Measurements from ENCODE around the gene FBXW8. TPM values are rescaled to one million over a fixed set of nuclear protein-coding genes. Genes with fewer than 3 reads are reported as not detected.

The FBXW8 gene, protein sequence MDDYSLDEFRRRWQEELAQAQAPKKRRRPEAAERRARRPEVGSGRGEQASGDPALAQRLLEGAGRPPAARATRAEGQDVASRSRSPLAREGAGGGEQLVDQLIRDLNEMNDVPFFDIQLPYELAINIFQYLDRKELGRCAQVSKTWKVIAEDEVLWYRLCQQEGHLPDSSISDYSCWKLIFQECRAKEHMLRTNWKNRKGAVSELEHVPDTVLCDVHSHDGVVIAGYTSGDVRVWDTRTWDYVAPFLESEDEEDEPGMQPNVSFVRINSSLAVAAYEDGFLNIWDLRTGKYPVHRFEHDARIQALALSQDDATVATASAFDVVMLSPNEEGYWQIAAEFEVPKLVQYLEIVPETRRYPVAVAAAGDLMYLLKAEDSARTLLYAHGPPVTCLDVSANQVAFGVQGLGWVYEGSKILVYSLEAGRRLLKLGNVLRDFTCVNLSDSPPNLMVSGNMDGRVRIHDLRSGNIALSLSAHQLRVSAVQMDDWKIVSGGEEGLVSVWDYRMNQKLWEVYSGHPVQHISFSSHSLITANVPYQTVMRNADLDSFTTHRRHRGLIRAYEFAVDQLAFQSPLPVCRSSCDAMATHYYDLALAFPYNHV
- 1 to 10 TPM; 7.0 to 8.5 TPM for total RNA-seq

DNA sequence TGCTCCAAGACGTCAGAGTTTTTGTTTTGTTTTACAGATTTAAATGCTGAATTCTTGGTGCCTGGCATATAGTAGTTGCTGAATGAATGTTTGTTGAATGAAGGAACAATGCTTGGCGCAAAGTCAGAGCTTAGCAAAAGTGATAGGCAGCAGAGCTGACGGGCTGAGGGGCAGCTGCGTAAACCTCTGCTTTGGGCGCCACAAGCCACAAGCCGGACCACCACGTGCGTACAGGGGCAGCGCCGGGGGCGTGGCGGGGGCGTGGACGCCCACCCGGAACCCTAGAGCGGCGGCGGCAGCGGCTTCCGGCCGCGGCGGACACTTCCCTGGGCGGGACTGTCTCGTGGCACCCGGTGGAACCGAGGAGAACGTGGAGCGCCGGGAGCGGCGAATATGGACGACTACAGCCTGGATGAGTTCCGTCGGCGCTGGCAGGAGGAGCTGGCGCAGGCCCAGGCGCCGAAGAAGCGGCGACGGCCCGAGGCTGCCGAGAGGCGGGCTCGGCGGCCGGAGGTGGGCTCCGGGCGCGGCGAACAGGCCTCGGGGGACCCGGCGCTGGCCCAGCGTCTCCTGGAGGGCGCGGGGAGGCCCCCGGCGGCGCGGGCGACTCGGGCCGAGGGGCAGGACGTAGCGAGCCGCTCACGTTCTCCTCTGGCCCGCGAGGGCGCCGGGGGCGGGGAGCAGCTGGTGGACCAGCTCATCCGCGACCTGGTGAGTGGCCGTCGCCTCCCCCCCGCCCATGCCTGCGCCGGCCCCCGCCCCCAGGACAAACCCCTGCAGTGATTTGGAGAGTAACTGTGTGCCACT lies at the start of gene FBXW8:
TSS of gene FBXW8 (plus strand) at position 306 of the 807 bp plus-strand sequence. CDS start at position 394, 88 bp downstream.
- Mint-ChIP-seq H3K4me3 (peak within 1 kb of the TSS; percentile 86), H3K27ac (peak within 1 kb of the TSS; percentile 86), H3K9me3 (peaks cover 1% of the 10 kb centered on the region), H3K4me1 (ENCODE audit: low read depth) (peaks cover 30% of the 10 kb centered on the region), H3K27me3 (no peaks in the 10 kb centered on the region), H3K36me3 (ENCODE audit: low read depth) (peaks cover 16% of the 10 kb centered on the region)
- DNase-seq (peak; percentile 66), ATAC-seq (peak; percentile 77)
- ChIA-PET CTCF (no interaction called here), POLR2A (interaction anchor here (0.8 to 1.6 kb wide), 3 partner anchors 10 to 18 kb away, joined by 3 to 6 read pairs (median 4); no protein-coding TSS in a partner anchor)
- intact Hi-C loops (cut with micrococcal nuclease): no loop called here
- TF ChIP-seq, protein P1, sequence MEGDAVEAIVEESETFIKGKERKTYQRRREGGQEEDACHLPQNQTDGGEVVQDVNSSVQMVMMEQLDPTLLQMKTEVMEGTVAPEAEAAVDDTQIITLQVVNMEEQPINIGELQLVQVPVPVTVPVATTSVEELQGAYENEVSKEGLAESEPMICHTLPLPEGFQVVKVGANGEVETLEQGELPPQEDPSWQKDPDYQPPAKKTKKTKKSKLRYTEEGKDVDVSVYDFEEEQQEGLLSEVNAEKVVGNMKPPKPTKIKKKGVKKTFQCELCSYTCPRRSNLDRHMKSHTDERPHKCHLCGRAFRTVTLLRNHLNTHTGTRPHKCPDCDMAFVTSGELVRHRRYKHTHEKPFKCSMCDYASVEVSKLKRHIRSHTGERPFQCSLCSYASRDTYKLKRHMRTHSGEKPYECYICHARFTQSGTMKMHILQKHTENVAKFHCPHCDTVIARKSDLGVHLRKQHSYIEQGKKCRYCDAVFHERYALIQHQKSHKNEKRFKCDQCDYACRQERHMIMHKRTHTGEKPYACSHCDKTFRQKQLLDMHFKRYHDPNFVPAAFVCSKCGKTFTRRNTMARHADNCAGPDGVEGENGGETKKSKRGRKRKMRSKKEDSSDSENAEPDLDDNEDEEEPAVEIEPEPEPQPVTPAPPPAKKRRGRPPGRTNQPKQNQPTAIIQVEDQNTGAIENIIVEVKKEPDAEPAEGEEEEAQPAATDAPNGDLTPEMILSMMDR (IDR thresholded peaks at IDR 0.05): no peak

DNA sequence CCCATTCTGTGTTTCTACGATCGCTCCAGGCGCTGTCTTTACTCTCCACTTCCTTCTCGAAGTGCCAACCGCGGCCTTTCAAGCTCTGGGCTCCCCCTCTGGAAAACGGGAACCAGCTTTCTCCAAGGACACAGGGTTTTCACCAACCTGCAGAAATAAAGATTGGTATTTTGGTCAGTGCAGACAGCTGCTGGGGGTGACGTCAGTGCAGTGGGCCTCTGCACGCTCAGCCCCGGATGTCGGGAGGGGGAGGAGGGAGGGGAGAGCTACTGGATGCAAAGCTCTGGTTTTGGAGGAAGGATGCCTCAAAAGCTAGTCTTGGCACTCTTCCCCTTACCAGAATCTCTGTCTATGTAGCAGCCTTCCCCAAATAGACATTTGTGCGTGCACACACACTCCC lies 49.4 kb upstream of the FBXW8 start:
- no peaks in the 10 kb centered on the region for H3K9me3 Mint-ChIP-seq
- intact Hi-C loops (cut with micrococcal nuclease): no loop called here
- no peak overlapping the region for H3K27ac Mint-ChIP-seq
- peak; percentile 74 for DNase-seq
- ChIA-PET POLR2A (no interaction called here), CTCF (interaction anchor here (1.3 kb wide), 1 partner anchor 152 kb away, joined by 4 read pairs; no protein-coding TSS in a partner anchor)
- TF ChIP-seq, protein P1 (IDR thresholded peaks at IDR 0.05): no peak
- ATAC-seq: peak; percentile 94
- peaks cover 7% of the 10 kb centered on the region for H3K4me1 Mint-ChIP-seq (ENCODE audit: low read depth)
- H3K27me3 Mint-ChIP-seq: peaks cover 21% of the 10 kb centered on the region
- H3K36me3 Mint-ChIP-seq (ENCODE audit: low read depth): no peaks in the 10 kb centered on the region
- no peak overlapping the region for H3K4me3 Mint-ChIP-seq

DNA sequence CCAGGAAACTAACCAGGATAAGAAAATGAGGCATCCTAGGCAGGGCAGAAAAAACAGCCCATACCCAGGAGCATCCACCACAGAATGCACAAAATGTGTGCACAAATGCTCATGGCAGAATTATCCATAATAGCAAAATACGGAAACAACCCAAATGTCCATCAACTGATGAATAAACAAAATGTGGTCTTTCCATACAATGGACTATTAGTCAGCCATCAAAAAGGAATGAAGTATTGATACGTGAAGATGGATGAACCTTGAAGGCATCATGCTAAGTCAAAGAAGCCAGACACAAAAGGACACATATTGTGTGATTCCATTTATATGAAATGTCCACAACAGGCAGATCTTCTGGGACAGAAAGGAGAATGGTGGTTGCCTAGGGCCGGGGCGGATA lies 48.6 kb upstream of the FBXW8 start:
- H3K27me3 Mint-ChIP-seq: peaks cover 20% of the 10 kb centered on the region
- no peaks in the 10 kb centered on the region for H3K36me3 Mint-ChIP-seq (ENCODE audit: low read depth)
- H3K4me1 Mint-ChIP-seq (ENCODE audit: low read depth): peaks cover 7% of the 10 kb centered on the region
- ATAC-seq: no peak
- H3K4me3 Mint-ChIP-seq: no peak overlapping the region
- TF ChIP-seq, protein P1 (IDR thresholded peaks at IDR 0.05): no peak
- DNase-seq: no peak
- H3K9me3 Mint-ChIP-seq: no peaks in the 10 kb centered on the region
- intact Hi-C loops (cut with micrococcal nuclease): no loop called here
- H3K27ac Mint-ChIP-seq: no peak overlapping the region
- ChIA-PET CTCF (interaction anchor here (1.7 kb wide), 1 partner anchor 11 kb away, joined by 4 read pairs; no protein-coding TSS in a partner anchor), POLR2A (no interaction called here)

DNA sequence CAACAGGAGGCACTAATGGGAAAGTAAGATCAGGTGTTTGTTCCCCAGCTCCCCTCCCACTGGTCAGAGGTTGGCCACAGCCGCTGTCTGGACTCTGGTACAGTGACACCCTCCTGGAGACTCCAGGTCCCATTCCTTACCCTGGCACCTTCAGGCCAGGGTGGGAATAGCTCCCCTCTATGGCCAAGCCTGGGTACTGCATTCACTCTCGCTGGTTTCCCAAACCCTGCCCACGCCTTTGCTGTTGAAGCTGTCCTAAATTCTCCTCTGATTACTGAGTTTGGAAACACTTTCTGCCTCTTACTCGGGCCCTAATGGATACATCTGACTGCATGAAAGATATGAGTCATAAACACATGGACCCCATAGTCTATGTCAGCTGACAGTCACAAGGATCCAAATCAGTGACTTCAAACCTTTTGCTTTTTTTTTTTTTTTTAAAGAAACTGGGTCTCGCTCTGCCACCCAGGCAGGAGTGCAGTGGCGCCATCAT lies 47.4 kb upstream of the FBXW8 start:
- DNase-seq (peak; percentile 36), ATAC-seq (peak; percentile 51)
- no peak overlapping the region for H3K4me3 Mint-ChIP-seq
- H3K36me3 Mint-ChIP-seq (ENCODE audit: low read depth): no peaks in the 10 kb centered on the region
- ChIA-PET POLR2A (no interaction called here), CTCF (interaction anchor here (0.7 to 1.7 kb wide), 8 partner anchors 8 to 165 kb away, joined by 3 to 4 read pairs (median 4); no protein-coding TSS in a partner anchor)
- H3K9me3 Mint-ChIP-seq: no peaks in the 10 kb centered on the region
- TF ChIP-seq, protein P1 (IDR thresholded peaks at IDR 0.05): peak; percentile 47
- H3K27me3 Mint-ChIP-seq: peaks cover 12% of the 10 kb centered on the region
- H3K27ac Mint-ChIP-seq: no peak overlapping the region
- intact Hi-C loops (cut with micrococcal nuclease): no loop called here
- H3K4me1 Mint-ChIP-seq (ENCODE audit: low read depth): peaks cover 7% of the 10 kb centered on the region
